Measurements from ENCODE around the gene SIRT3.

Gene SIRT3

GRCh38 chr11:207208-207862, 28.8 kb downstream of the SIRT3 start, which contains the start of the genes BET1L and RIC8A (continued):
- TF ChIP-seq MEIS1 (CRISPR knock-in tag; IDR thresholded peaks at IDR 0.05; ENCODE audit: borderline replicate concordance) (no peak), ZBTB17 (tag by site-specific recombination; IDR thresholded peaks at IDR 0.05) (no peak; the same call in 1 of the 2 replicates), ZNF37A (tag by site-specific recombination; IDR thresholded peaks at IDR 0.05) (no peak), KLF7 (tag by site-specific recombination; IDR thresholded peaks at IDR 0.05; ENCODE audit: borderline replicate concordance) (no peak), ZNF48 (tag by site-specific recombination; IDR thresholded peaks at IDR 0.05) (no peak), ZNF121 (tag by site-specific recombination; IDR thresholded peaks at IDR 0.05) (no peak), ZFP37 (tag by site-specific recombination; IDR thresholded peaks at IDR 0.05) (0 out of 2 replicates have a peak, but pooled peaks have one; percentile 28), IKZF3 (tag by site-specific recombination; IDR thresholded peaks at IDR 0.05) (no peak), ZNF707 (tag by site-specific recombination; IDR thresholded peaks at IDR 0.05) (no peak), ZNF274 (IDR thresholded peaks at IDR 0.05; ENCODE audit: low read length) (no peak), ZNF274 (tag by site-specific recombination; IDR thresholded peaks at IDR 0.05; ENCODE audit: borderline replicate concordance) (no peak), ZNF571 (tag by site-specific recombination; IDR thresholded peaks at IDR 0.05) (no peak), ZNF155 (tag by site-specific recombination; IDR thresholded peaks at IDR 0.05) (no peak), ZNF768 (tag by site-specific recombination; IDR thresholded peaks at IDR 0.05) (no peak), ZFHX2 (tag by site-specific recombination; conservative IDR thresholded peaks at IDR 0.05) (no peak; the same call in 1 of the 2 replicates), ZNF398 (tag by site-specific recombination; IDR thresholded peaks at IDR 0.05) (no peak), KLF9 (tag by site-specific recombination; IDR thresholded peaks at IDR 0.05; ENCODE audit: low read depth) (peak; percentile 88), KLF1 (tag by site-specific recombination; IDR thresholded peaks at IDR 0.05) (peak; percentile 26; the same call in 1 of the 2 replicates), ZNF292 (tag by site-specific recombination; IDR thresholded peaks at IDR 0.05; ENCODE audit: borderline replicate concordance, low read depth) (no peak), YY1 (tag by site-specific recombination; IDR thresholded peaks at IDR 0.05) (peak; percentile 50; the same call in 1 of the 2 replicates), ZNF629 (tag by site-specific recombination; IDR thresholded peaks at IDR 0.05) (peak; percentile 79; the same call in 1 of the 2 replicates), ZSCAN5A (tag by site-specific recombination; IDR thresholded peaks at IDR 0.05) (no peak), ZNF426 (tag by site-specific recombination; IDR thresholded peaks at IDR 0.05) (no peak), BCL11B (tag by site-specific recombination; IDR thresholded peaks at IDR 0.05; ENCODE audit: low read depth) (no peak), ZNF529 (tag by site-specific recombination; IDR thresholded peaks at IDR 0.05; ENCODE audit: insufficient replicate concordance) (no peak), ZFP69B (tag by site-specific recombination; IDR thresholded peaks at IDR 0.05) (0 out of 2 replicates have a peak, but pooled peaks have one; percentile 28), ZNF600 (tag by site-specific recombination; IDR thresholded peaks at IDR 0.05) (no peak), TCF7L2 (IDR thresholded peaks at IDR 0.05; ENCODE audit: borderline replicate concordance, low read depth, low read length) (no peak), ZNF341 (tag by site-specific recombination; IDR thresholded peaks at IDR 0.05; ENCODE audit: low read depth) (no peak), ZNF610 (tag by site-specific recombination; IDR thresholded peaks at IDR 0.05; ENCODE audit: borderline replicate concordance) (no peak), ZNF776 (tag by site-specific recombination; IDR thresholded peaks at IDR 0.05; ENCODE audit: borderline replicate concordance) (no peak), ZSCAN30 (tag by site-specific recombination; IDR thresholded peaks at IDR 0.05) (no peak; the same call in 1 of the 2 replicates), REST (tag by site-specific recombination; IDR thresholded peaks at IDR 0.05) (peak; percentile 78), ZNF335 (tag by site-specific recombination; conservative IDR thresholded peaks at IDR 0.05) (peak; percentile 6), ZNF239 (tag by site-specific recombination; IDR thresholded peaks at IDR 0.05) (no peak), ZNF791 (tag by site-specific recombination; IDR thresholded peaks at IDR 0.05) (no peak)
